NCI-H1436 treated with DMSO at 0.1 percent for 48 hours (cell line): ENCODE results near the gene PHLDB3.
A peak's percentile ranks its signal among the peaks of the same experiment; 100 is the strongest.
"Not testable (repeated sequence)": the region's sequence is repeated elsewhere in the genome, so short reads cannot be mapped to it uniquely, and the experiment has no call there.

Experiments
- DNase-seq: peaks from one replicate; lab custom pipeline; 2025; lab: John Stamatoyannopoulos, UW

PHLDB3 gene

GRCh38 chr19:43467276-43467675, 37.3 kb downstream of the PHLDB3 start:
- no peak for DNase-seq

GRCh38 chr19:43466793-43467192, 37.8 kb downstream of the PHLDB3 start:
- DNase-seq, result no peak

- no peak for DNase-seq
Observed at GRCh38 chr19:43465468-43466120, 39.0 kb downstream of the PHLDB3 start, which contains the start of gene LYPD3. Gene LYPD3 (minus strand): TSS chr19:43465608. CDS start chr19:43465571, 37 bp downstream.

- DNase-seq, result no peak
Observed at GRCh38 chr19:43464134-43464775, 40.3 kb downstream of the PHLDB3 start.

- peak; percentile 76 for DNase-seq
Observed at GRCh38 chr19:43463381-43464133, 41.0 kb downstream of the PHLDB3 start.

GRCh38 chr19:43462785-43463380, 41.7 kb downstream of the PHLDB3 start:
- DNase-seq, result no peak

- no peak for DNase-seq
Observed at GRCh38 chr19:43462383-43462782, 42.2 kb downstream of the PHLDB3 start.

- no peak for DNase-seq
Observed at GRCh38 chr19:43461303-43461702, 43.2 kb downstream of the PHLDB3 start.

- DNase-seq, result no peak
Observed at GRCh38 chr19:43460362-43461016, 44.1 kb downstream of the PHLDB3 start.

GRCh38 chr19:43457809-43458208, 46.7 kb downstream of the PHLDB3 start:
- DNase-seq, result no peak

- DNase-seq, result no peak
Observed at GRCh38 chr19:43455321-43456113, 49.0 kb downstream of the PHLDB3 start.

GRCh38 chr19:43454031-43454430, 50.5 kb downstream of the PHLDB3 start:
- no peak for DNase-seq

- DNase-seq, result no peak
Observed at GRCh38 chr19:43452582-43452981, 52.0 kb downstream of the PHLDB3 start.

GRCh38 chr19:43450545-43450997, 54.0 kb downstream of the PHLDB3 start:
- DNase-seq, result no peak

GRCh38 chr19:43447655-43448054, 56.9 kb downstream of the PHLDB3 start:
- no peak for DNase-seq

- DNase-seq, result no peak
Observed at GRCh38 chr19:43446746-43447489, 57.6 kb downstream of the PHLDB3 start.

GRCh38 chr19:43445426-43445825, 59.1 kb downstream of the PHLDB3 start:
- no peak for DNase-seq

- no peak for DNase-seq
Observed at GRCh38 chr19:43444531-43445287, 59.8 kb downstream of the PHLDB3 start.

- DNase-seq, result not testable (repeated sequence)
Observed at GRCh38 chr19:43444091-43444490, 60.5 kb downstream of the PHLDB3 start.

GRCh38 chr19:43441716-43442115, 62.8 kb downstream of the PHLDB3 start:
- DNase-seq, result no peak
